Aorta (tissue), 5 donors: ENCODE measurements around the gene CUL7. TPM values are rescaled to one million over a fixed set of nuclear protein-coding genes. Genes with fewer than 3 reads are reported as not detected.

Experiments used
- ATAC-seq: fragments of 200-7000 bp; cut with Tn5 transposase; one replicate; pipeline ENCODE4 v1.9.1; 2022; ENCODE audit warnings: moderate library complexity; ENCODE audit not compliant: low FRiP score
- DNase-seq, 2 donors: peaks; one replicate each; pipeline ENCODE4 v3.0.0-alpha.2; 2020
- H3K27ac ChIP-seq, 2 donors: one replicate each; pipeline ENCODE4 v1.5.1; 2013; ENCODE audit warnings: low read length in 2 of 2, mild to moderate bottlenecking in 2 of 2, moderate library complexity in 2 of 2, control low read depth in 1 of 2, inconsistent platforms in 1 of 2, low read depth in 1 of 2
- H3K27me3 ChIP-seq, 2 donors: one replicate each; pipeline ENCODE4 v1.6.1; 2013; ENCODE audit warnings: control low read depth in 1 of 2, low read length in 1 of 2, mild to moderate bottlenecking in 1 of 2, moderate library complexity in 1 of 2; ENCODE audit not compliant: insufficient read depth in 2 of 2, control insufficient read depth in 1 of 2
- H3K36me3 ChIP-seq, 2 donors: one replicate each; pipeline ENCODE4 v1.6.1; 2013; ENCODE audit warnings: control low read depth in 1 of 2, low read length in 1 of 2, mild to moderate bottlenecking in 1 of 2; ENCODE audit not compliant: insufficient read depth in 2 of 2, control insufficient read depth in 1 of 2
- H3K4me1 ChIP-seq, 2 donors: one replicate each; pipeline ENCODE4 v1.6.1; 2013; ENCODE audit warnings: low read length in 2 of 2, control low read depth in 1 of 2, mild to moderate bottlenecking in 1 of 2, moderate library complexity in 1 of 2; ENCODE audit not compliant: insufficient read depth in 2 of 2, control insufficient read depth in 1 of 2
- H3K4me3 ChIP-seq, 2 donors: one replicate each; pipeline ENCODE4 v1.5.1; 2013; ENCODE audit warnings: low read length in 2 of 2, control low read depth in 1 of 2, mild to moderate bottlenecking in 1 of 2
- H3K9me3 ChIP-seq: one replicate; pipeline ENCODE4 v1.6.1; 2013; ENCODE audit warnings: mild to moderate bottlenecking, low read length; ENCODE audit not compliant: control insufficient read depth
- WGBS, 2 donors: extraction: QIAGEN DNeasy Blood & Tissue Kit; methylation state at CpG; one replicate each; pipeline ENCODE4 v1.1.7; 2013; 5-methylcytosine and 5-hydroxymethylcytosine counted together
- intact Hi-C, 2 donors: fragments of 100-400 bp; cut with DNase I; formaldehyde crosslinking; loops; one replicate each; pipeline versions ENCODE4 v1.14.2 to v1.15.0; 2022
- polyA plus RNA-seq, 2 donors: library from polyadenylated mRNA; stranded (reverse); fragments of 200-250 nt; gene quantifications; one replicate each; pipeline ENCODE4 v1.2.3, GENCODE V29; 2013
- total RNA-seq, 2 donors: library from RNA; stranded (reverse); fragmentation: NEBNext Ultra II Directional; extraction: Animal tissue kit (Norgen Biotek cat#: 25700); gene quantifications; one replicate each; pipeline ENCODE4 v1.2.1, GENCODE V29; 2021
- donor health status: healthy with polysubstance abuse.
- donor health status: Bipolar disorder and iron deficiency.
- donor health status: DM: no; HTN: no; CAD: no.
- donor health status: DM: no; HTN: no; CAD: no.
- donor health status: DM: yes; HTN: yes; CAD: no.

CUL7 gene
- total and polyA plus RNA-seq, 4 donors: 3.3 to 17.5 (median 12.9) TPM

GRCh38 chr6:43070028-43070632, 16.5 kb upstream of the CUL7 start:
- H3K4me3 ChIP-seq: no peak overlapping the region
- H3K36me3 ChIP-seq: peaks cover 0 to 16% of the 10 kb centered on the region in 2 donors
- intact Hi-C loops: loop anchor here (2.0 to 5.0 kb wide), 3 partner anchors 57 to 72 kb away; no protein-coding TSS in a partner anchor
- ATAC-seq (no peak), DNase-seq (no peak)
- no peaks in the 10 kb centered on the region for H3K27me3 ChIP-seq
- no peaks in the 10 kb centered on the region for H3K4me1 ChIP-seq
- WGBS, 2 donors: 61 to 63% methylated on average over 6 of the region's 6 CpGs
- no peaks in the 10 kb centered on the region for H3K9me3 ChIP-seq
- H3K27ac ChIP-seq: no peak overlapping the region

- intact Hi-C loops: no loop called here
- DNase-seq (no peak), ATAC-seq (no peak)
- no peaks in the 10 kb centered on the region for H3K9me3 ChIP-seq
- peaks cover 0 to 6% of the 10 kb centered on the region in 2 donors for H3K36me3 ChIP-seq
- 93 to 94% methylated on average over 12 of the region's 12 CpGs for WGBS, 2 donors
- H3K27me3 ChIP-seq: no peaks in the 10 kb centered on the region
- H3K4me1 ChIP-seq: no peaks in the 10 kb centered on the region
- H3K4me3 ChIP-seq: no peak overlapping the region
- no peak overlapping the region for H3K27ac ChIP-seq
Measured at GRCh38 chr6:43062818-43063217, 9.2 kb upstream of the CUL7 start.

GRCh38 chr6:43061861-43062260, 8.2 kb upstream of the CUL7 start:
- H3K36me3 ChIP-seq: peaks cover 0 to 6% of the 10 kb centered on the region in 2 donors
- no peak for DNase-seq
- H3K27ac ChIP-seq: no peak overlapping the region
- intact Hi-C loops: no loop called here
- no peaks in the 10 kb centered on the region for H3K9me3 ChIP-seq
- no peak for ATAC-seq
- 60 to 67% methylated on average over 2 of the region's 2 CpGs for WGBS, 2 donors
- H3K27me3 ChIP-seq: no peaks in the 10 kb centered on the region
- H3K4me1 ChIP-seq: no peaks in the 10 kb centered on the region
- no peak overlapping the region for H3K4me3 ChIP-seq

- peaks cover 0 to under 1% of the 10 kb centered on the region in 2 donors for H3K36me3 ChIP-seq
Measured at GRCh38 chr6:43060755-43061633, 7.3 kb upstream of the CUL7 start.

GRCh38 chr6:43060034-43060754, 6.5 kb upstream of the CUL7 start:
- Histone ChIP-seq H3K27me3 (no peaks in the 10 kb centered on the region), H3K4me1 (no peaks in the 10 kb centered on the region), H3K27ac (peak overlapping the region in 1 of 2 donors; percentile 23), H3K36me3 (peaks cover 0 to 3% of the 10 kb centered on the region in 2 donors), H3K4me3 (peak overlapping the region; percentile 11 to 71), H3K9me3 (no peaks in the 10 kb centered on the region)
- no peak for DNase-seq
- peak; percentile 2 for ATAC-seq
- intact Hi-C loops: no loop called here
- 2% methylated on average over 14 to 15 of the region's 15 CpGs for WGBS, 2 donors

More at GRCh38 chr6:43060755-43061633, 7.3 kb upstream of the CUL7 start:
- no peaks in the 10 kb centered on the region for H3K27me3 ChIP-seq
- H3K27ac ChIP-seq: no peak overlapping the region
- DNase-seq (no peak), ATAC-seq (no peak)
- no peaks in the 10 kb centered on the region for H3K9me3 ChIP-seq
- no peak overlapping the region for H3K4me3 ChIP-seq
- H3K4me1 ChIP-seq: no peaks in the 10 kb centered on the region
- intact Hi-C loops: no loop called here
- WGBS, 2 donors: 84 to 85% methylated on average over 12 of the region's 12 CpGs

- DNase-seq (peak; percentile 99), ATAC-seq (peak; percentile 98)
- intact Hi-C loops: no loop called here
- no peaks in the 10 kb centered on the region for H3K27me3 ChIP-seq
- H3K4me3 ChIP-seq: peak within 1 kb of the TSS; percentile 71 to 79
- 1% methylated on average over 64 of the region's 64 CpGs for WGBS, 2 donors
- no peaks in the 10 kb centered on the region for H3K4me1 ChIP-seq
- peak within 1 kb of the TSS in 1 of 2 donors; percentile 28 for H3K27ac ChIP-seq
- H3K9me3 ChIP-seq: no peaks in the 10 kb centered on the region
- peaks cover 0 to 3% of the 10 kb centered on the region in 2 donors for H3K36me3 ChIP-seq
Measured at GRCh38 chr6:43059168-43060033, 5.8 kb upstream of the CUL7 start, which contains the start of the genes KLC4 and MRPL2. TSS of gene KLC4 (plus strand) at chr6:43059631. CDS start at chr6:43061336, 1,705 bp downstream. TSS of gene MRPL2 (minus strand) at chr6:43059434. CDS start at chr6:43059381, 53 bp downstream.

GRCh38 chr6:43058531-43058930, 4.9 kb upstream of the CUL7 start:
- Histone ChIP-seq H3K4me1 (no peaks in the 10 kb centered on the region), H3K27me3 (no peaks in the 10 kb centered on the region), H3K27ac (no peak overlapping the region), H3K9me3 (no peaks in the 10 kb centered on the region), H3K4me3 (peak overlapping the region; percentile 69 to 79), H3K36me3 (peaks cover 0 to 3% of the 10 kb centered on the region in 2 donors)
- no peak for DNase-seq
- intact Hi-C loops: no loop called here
- WGBS, 2 donors: 69 to 74% methylated on average over 1 of the region's 1 CpG
- ATAC-seq: no peak

GRCh38 chr6:43055966-43056365, 2.3 kb upstream of the CUL7 start:
- H3K27me3 ChIP-seq: no peaks in the 10 kb centered on the region
- DNase-seq (no peak), ATAC-seq (no peak)
- H3K4me1 ChIP-seq: no peaks in the 10 kb centered on the region
- no peak overlapping the region for H3K4me3 ChIP-seq
- H3K27ac ChIP-seq: no peak overlapping the region
- 73 to 77% methylated on average over 8 of the region's 8 CpGs for WGBS, 2 donors
- no peaks in the 10 kb centered on the region for H3K9me3 ChIP-seq
- peaks cover 0 to 3% of the 10 kb centered on the region in 2 donors for H3K36me3 ChIP-seq
- intact Hi-C loops: loop anchor here in 1 of 2 donors (2.0 kb wide), 1 partner anchor 41 kb away; the partner anchor contains the start of gene KLHDC3
